Breast epithelium (tissue), 4 donors: Measurements from ENCODE around the gene SAT2. TPM values are rescaled to one million over a fixed set of nuclear protein-coding genes. Genes with fewer than 3 reads are reported as not detected.
"Not testable (repeated sequence)": the region's sequence is repeated elsewhere in the genome, so short reads cannot be mapped to it uniquely, and the experiment has no call there.

ENCODE experiments used
- DNase-seq, 2 donors: peaks; one replicate each; pipeline ENCODE4 v3.0.0-alpha.2; 2019; ENCODE audit warnings: low spot score in 2 of 2
- H3K27ac ChIP-seq, 2 donors: fragments of 200-600 bp; sonication (generic) in 1 of 2; one replicate each; pipeline ENCODE4 v1.5.1; 2016 to 2019; ENCODE audit warnings: mild to moderate bottlenecking in 1 of 2
- H3K27me3 ChIP-seq, 2 donors: fragments of 200-600 bp; sonication (generic) in 1 of 2; one replicate each; pipeline versions ENCODE4 v1.5.1 to v1.6.0; 2017 to 2019; ENCODE audit warnings: control low read depth in 1 of 2, mild to moderate bottlenecking in 1 of 2
- H3K36me3 ChIP-seq: fragments of 200-600 bp; one replicate; pipeline ENCODE4 v1.5.1; 2019
- H3K4me1 ChIP-seq, 2 donors: fragments of 200-600 bp; sonication (generic); one replicate each; pipeline ENCODE4 v1.5.1; 2016 to 2019; ENCODE audit warnings: control low read depth in 1 of 2
- H3K4me3 ChIP-seq, 3 donors: fragments of 200-600 bp; sonication (generic); 1 replicate in 2 of 3; 2 replicates in 1 of 3; pipeline ENCODE4 v1.5.1; 2016 to 2019; ENCODE audit warnings: mild to moderate bottlenecking in 3 of 3, moderate library complexity in 2 of 3
- H3K9me3 ChIP-seq, 2 donors: fragments of 200-600 bp; sonication (generic) in 1 of 2; one replicate each; pipeline ENCODE4 v1.5.1; 2016 to 2019; ENCODE audit warnings: control low read depth in 1 of 2
- CTCF ChIP-seq, 3 donors: fragments of 450-650 bp; IDR thresholded peaks; one replicate each; pipeline ENCODE4 v1.5.1; 2016 to 2017; ENCODE audit warnings: antibody characterized with exemption in 3 of 3, mild to moderate bottlenecking in 3 of 3, moderate library complexity in 3 of 3
- POLR2A ChIP-seq: fragments of 450-650 bp; IDR thresholded peaks from one replicate; pipeline ENCODE4 v1.6.1; 2016; ENCODE audit warnings: antibody characterized with exemption, mild to moderate bottlenecking, moderate library complexity
- POLR2AphosphoS5 ChIP-seq, 3 donors: sonication (generic); formaldehyde crosslinking; IDR thresholded peaks; one replicate each; pipeline ENCODE4 v1.6.1; 2017; ENCODE audit warnings: antibody characterized with exemption in 3 of 3
- intact Hi-C: fragments of 100-400 bp; cut with DNase I; formaldehyde crosslinking; loops from one replicate; pipeline ENCODE4 v1.15.1; 2023; ENCODE audit warnings: low total_unique reads
- total RNA-seq, 3 donors: library from RNA; depleted of rRNA; stranded (reverse); fragments of >200 nt; gene quantifications; one replicate each; pipeline ENCODE4 v1.1.0, GENCODE V29; 2016

SAT2 gene
- total RNA-seq, 3 donors from 2014 or later, result 52.5 to 78.4 (median 62.9) TPM

- intact Hi-C loops, result no loop called here
- no peak overlapping the region for H3K27ac ChIP-seq
- no peaks in the 10 kb centered on the region for H3K9me3 ChIP-seq
- TF ChIP-seq CTCF (IDR thresholded peaks at IDR 0.05) (peak in 2 of 3 donors; percentile 34 to 38), POLR2A (no peak)
- H3K4me3 ChIP-seq, result no peak overlapping the region
- H3K36me3 ChIP-seq, result no peaks in the 10 kb centered on the region
- H3K4me1 ChIP-seq, result no peaks in the 10 kb centered on the region
- DNase-seq, result no peak
- no peaks in the 10 kb centered on the region for H3K27me3 ChIP-seq
These were observed 4.9 kb upstream of the SAT2 start for GRCh38 chr17:7632492-7632894.

GRCh38 chr17:7631398-7632380 is 4.1 kb upstream of the SAT2 start:
- TF ChIP-seq POLR2AphosphoS5 (IDR thresholded peaks at IDR 0.05), result no peak
- no peak for TF ChIP-seq CTCF (IDR thresholded peaks at IDR 0.05)
- no peak for TF ChIP-seq POLR2A
- Histone ChIP-seq H3K27me3 (no peaks in the 10 kb centered on the region), H3K36me3 (no peaks in the 10 kb centered on the region), H3K27ac (no peak overlapping the region), H3K4me3 (no peak overlapping the region), H3K9me3 (no peaks in the 10 kb centered on the region), H3K4me1 (no peaks in the 10 kb centered on the region)
- intact Hi-C loops, result loop anchor here (1.0 kb wide), 1 partner anchor 12 kb away; no protein-coding TSS in a partner anchor
- DNase-seq, result no peak

- Histone ChIP-seq H3K36me3 (no peaks in the 10 kb centered on the region), H3K27ac (no peak within 1 kb of the TSS), H3K9me3 (no peaks in the 10 kb centered on the region), H3K4me3 (no peak within 1 kb of the TSS), H3K27me3 (no peaks in the 10 kb centered on the region), H3K4me1 (no peaks in the 10 kb centered on the region)
- no peak for DNase-seq
- TF ChIP-seq POLR2A (no peak), CTCF (IDR thresholded peaks at IDR 0.05) (no peak)
- intact Hi-C loops, result no loop called here
These were observed 2.4 kb upstream of the SAT2 start, which contains the start of gene SHBG for GRCh38 chr17:7629939-7630571. Gene SHBG, plus strand, starts transcription at chr17:7630135. Its CDS starts 38 bp downstream, at chr17:7630173.

- no peaks in the 10 kb centered on the region for H3K36me3 ChIP-seq
- DNase-seq, result no peak
- no peaks in the 10 kb centered on the region for H3K4me1 ChIP-seq
- peak overlapping the region; percentile 78 to 94 (median 82) for H3K4me3 ChIP-seq
- no peak for TF ChIP-seq POLR2AphosphoS5 (IDR thresholded peaks at IDR 0.05)
- H3K27ac ChIP-seq, result peak overlapping the region; percentile 97
- intact Hi-C loops, result no loop called here
- H3K27me3 ChIP-seq, result no peaks in the 10 kb centered on the region
- H3K9me3 ChIP-seq, result no peaks in the 10 kb centered on the region
These were observed 718 bp downstream of the SAT2 start for GRCh38 chr17:7626956-7627249.

- intact Hi-C loops, result no loop called here
- no peaks in the 10 kb centered on the region for H3K36me3 ChIP-seq
- no peaks in the 10 kb centered on the region for H3K4me1 ChIP-seq
- H3K9me3 ChIP-seq, result no peaks in the 10 kb centered on the region
- H3K27ac ChIP-seq, result no peak overlapping the region
- no peaks in the 10 kb centered on the region for H3K27me3 ChIP-seq
- TF ChIP-seq POLR2AphosphoS5 (IDR thresholded peaks at IDR 0.05) (no peak), POLR2A (no peak), CTCF (IDR thresholded peaks at IDR 0.05) (no peak)
- no peak for DNase-seq
- peak overlapping the region in 2 of 3 donors; percentile 82 to 94 for H3K4me3 ChIP-seq
These were observed 1.3 kb downstream of the SAT2 start for GRCh38 chr17:7626307-7626706.

- DNase-seq, H3K36me3 ChIP-seq, H3K4me3 ChIP-seq, H3K27me3 ChIP-seq, H3K4me1 ChIP-seq, intact Hi-C loops, H3K9me3 ChIP-seq, H3K27ac ChIP-seq: not testable (repeated sequence)
These were observed 1.9 kb downstream of the SAT2 start for GRCh38 chr17:7625749-7626148.
